ENCODE measurements around the gene STK24. TPM values are rescaled to one million over a fixed set of nuclear protein-coding genes. Genes with fewer than 3 reads are reported as not detected.

The STK24 gene
- total RNA-seq, 1 donor from 2014 or later = 139 TPM

DNA sequence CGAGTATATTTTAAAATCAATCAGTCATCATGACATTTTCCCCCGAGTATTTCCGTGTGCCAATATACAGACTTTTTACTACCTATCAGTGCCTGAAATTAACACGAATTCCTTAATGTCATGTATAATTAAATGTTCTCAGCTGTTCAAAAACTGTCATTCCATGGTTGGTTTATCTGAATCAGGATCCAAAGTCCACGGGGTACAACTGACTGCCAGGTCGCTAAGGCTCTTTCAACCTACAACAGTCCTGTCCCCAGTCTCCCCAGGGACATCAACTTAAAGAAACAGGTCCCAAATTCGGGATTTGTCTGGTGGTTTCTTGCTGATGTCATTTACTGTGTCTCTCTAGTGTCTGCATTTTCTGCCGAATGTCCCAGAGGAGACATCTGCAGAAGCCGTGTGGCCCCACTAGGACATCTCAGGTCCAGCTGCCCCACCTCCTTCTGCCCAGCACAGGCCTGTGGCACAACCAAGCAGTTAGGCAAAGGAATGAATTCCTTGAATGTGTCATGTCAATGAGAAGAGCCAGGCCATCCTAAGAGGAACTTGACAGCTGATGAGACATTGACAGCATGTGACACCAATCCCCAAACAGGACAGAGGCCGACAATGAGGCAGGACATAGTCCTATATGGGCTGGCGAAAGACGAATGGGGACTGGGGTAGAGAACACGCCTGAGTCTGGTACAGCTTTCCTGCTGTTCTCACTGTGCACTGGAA is 109.5 kb downstream of the STK24 start:
- Mint-ChIP-seq H3K4me1 (ENCODE audit: unreplicated experiment) (peaks cover 11% of the 10 kb centered on the region), H3K27me3 (ENCODE audit: unreplicated experiment) (no peaks in the 10 kb centered on the region), H3K9me3 (ENCODE audit: unreplicated experiment) (no peaks in the 10 kb centered on the region), H3K27ac (ENCODE audit: unreplicated experiment) (peak overlapping the region; percentile 20), H3K36me3 (ENCODE audit: unreplicated experiment) (peaks cover 50% of the 10 kb centered on the region), H3K4me3 (ENCODE audit: unreplicated experiment) (no peak overlapping the region)
- no peak for DNase-seq (ENCODE audit: extremely low spot score, unreplicated experiment)
- TF ChIP-seq, protein P1, sequence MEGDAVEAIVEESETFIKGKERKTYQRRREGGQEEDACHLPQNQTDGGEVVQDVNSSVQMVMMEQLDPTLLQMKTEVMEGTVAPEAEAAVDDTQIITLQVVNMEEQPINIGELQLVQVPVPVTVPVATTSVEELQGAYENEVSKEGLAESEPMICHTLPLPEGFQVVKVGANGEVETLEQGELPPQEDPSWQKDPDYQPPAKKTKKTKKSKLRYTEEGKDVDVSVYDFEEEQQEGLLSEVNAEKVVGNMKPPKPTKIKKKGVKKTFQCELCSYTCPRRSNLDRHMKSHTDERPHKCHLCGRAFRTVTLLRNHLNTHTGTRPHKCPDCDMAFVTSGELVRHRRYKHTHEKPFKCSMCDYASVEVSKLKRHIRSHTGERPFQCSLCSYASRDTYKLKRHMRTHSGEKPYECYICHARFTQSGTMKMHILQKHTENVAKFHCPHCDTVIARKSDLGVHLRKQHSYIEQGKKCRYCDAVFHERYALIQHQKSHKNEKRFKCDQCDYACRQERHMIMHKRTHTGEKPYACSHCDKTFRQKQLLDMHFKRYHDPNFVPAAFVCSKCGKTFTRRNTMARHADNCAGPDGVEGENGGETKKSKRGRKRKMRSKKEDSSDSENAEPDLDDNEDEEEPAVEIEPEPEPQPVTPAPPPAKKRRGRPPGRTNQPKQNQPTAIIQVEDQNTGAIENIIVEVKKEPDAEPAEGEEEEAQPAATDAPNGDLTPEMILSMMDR (IDR thresholded peaks at IDR 0.05) = no peak

DNA sequence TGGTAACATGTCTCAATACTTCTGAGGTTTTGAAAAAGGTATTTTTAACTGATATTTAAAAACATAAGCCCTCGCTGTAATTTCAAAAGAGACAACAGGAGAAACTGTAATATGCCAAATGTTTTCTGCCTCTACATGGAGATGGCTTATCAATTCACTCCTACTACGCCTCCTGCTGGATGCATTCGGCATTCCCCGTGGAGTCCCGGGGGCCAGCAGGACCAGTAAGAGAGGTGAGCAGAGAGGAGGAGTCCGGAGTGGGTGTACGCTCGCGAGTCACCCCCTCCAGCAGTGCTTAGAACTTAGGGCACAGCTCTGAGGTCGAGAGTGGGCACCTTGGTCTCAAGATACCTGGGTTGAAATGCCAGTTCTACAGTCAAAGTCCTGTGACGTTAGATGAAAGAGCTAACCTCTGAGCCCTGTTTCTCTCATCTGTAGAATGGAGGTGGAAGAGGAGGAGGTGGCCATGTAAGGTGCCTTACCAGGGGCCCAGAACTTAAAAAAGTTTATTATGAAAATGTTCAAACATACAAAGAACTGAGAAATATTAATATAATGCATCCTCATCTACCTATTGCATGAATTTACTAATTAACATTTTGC is 110.2 kb downstream of the STK24 start:
- Mint-ChIP-seq H3K4me3 (ENCODE audit: unreplicated experiment) (no peak overlapping the region), H3K9me3 (ENCODE audit: unreplicated experiment) (no peaks in the 10 kb centered on the region), H3K27me3 (ENCODE audit: unreplicated experiment) (no peaks in the 10 kb centered on the region), H3K27ac (ENCODE audit: unreplicated experiment) (peak overlapping the region; percentile 47), H3K36me3 (ENCODE audit: unreplicated experiment) (peaks cover 47% of the 10 kb centered on the region), H3K4me1 (ENCODE audit: unreplicated experiment) (peaks cover 16% of the 10 kb centered on the region)
- DNase-seq (ENCODE audit: extremely low spot score, unreplicated experiment) = no peak
- TF ChIP-seq, protein P1 (IDR thresholded peaks at IDR 0.05) = peak; percentile 77

DNA sequence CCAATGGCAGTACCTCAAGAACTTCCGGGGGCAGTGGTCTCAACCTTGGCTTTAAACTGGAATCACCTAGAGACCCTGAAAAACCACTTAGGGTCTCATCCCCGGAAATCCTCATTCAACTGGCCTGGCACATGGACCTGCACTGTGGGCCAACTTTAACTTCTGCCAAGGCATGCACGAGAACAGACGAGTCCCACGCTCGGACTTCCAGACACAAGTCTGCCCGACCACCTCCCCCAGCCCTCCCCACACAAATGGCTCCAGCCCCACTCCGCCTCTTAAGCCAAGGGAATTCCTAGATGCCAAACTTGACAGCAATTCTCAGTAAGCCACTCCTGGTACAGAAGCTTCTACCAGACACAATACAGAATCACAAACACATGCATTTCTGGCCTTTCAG is 114.0 kb downstream of the STK24 start:
- no peaks in the 10 kb centered on the region for H3K9me3 Mint-ChIP-seq (ENCODE audit: unreplicated experiment)
- peaks cover 26% of the 10 kb centered on the region for H3K4me1 Mint-ChIP-seq (ENCODE audit: unreplicated experiment)
- TF ChIP-seq, protein P1 (IDR thresholded peaks at IDR 0.05) = no peak
- peak overlapping the region; percentile 7 for H3K27ac Mint-ChIP-seq (ENCODE audit: unreplicated experiment)
- no peak overlapping the region for H3K4me3 Mint-ChIP-seq (ENCODE audit: unreplicated experiment)
- H3K27me3 Mint-ChIP-seq (ENCODE audit: unreplicated experiment) = no peaks in the 10 kb centered on the region
- H3K36me3 Mint-ChIP-seq (ENCODE audit: unreplicated experiment) = peaks cover 56% of the 10 kb centered on the region
- no peak for DNase-seq (ENCODE audit: extremely low spot score, unreplicated experiment)

DNA sequence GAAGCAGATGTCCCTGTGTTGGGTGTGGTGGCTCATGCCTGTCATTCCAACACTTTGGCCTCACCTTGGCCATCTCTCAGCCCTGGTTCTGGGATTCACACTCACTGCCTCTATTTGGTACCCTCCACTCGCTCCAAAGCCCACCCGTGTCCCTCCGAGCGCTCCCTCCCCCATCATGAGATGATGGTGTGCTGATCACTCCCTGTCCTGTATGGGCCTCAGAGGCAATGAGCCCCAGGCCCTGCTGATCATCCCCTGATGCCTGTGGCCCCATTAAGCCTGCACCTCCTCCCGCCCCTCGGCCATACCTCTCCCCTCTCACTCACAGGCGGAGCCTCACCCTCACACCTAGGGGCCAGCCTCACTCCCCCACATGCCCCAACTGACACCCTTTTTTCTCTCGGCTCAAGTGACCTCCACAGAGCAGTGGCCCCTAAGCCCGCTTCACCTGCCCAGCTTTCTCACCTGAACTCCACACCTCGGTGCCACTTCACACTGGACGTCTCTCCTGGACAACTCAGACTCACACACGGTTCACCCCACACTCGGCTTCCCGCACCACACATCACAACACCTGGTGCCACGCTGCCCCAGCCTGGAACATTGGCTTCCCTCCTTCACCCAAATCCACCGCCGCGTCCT is 114.5 kb downstream of the STK24 start:
- no peak overlapping the region for H3K4me3 Mint-ChIP-seq (ENCODE audit: unreplicated experiment)
- H3K36me3 Mint-ChIP-seq (ENCODE audit: unreplicated experiment) = peaks cover 53% of the 10 kb centered on the region
- H3K27me3 Mint-ChIP-seq (ENCODE audit: unreplicated experiment) = no peaks in the 10 kb centered on the region
- peak overlapping the region; percentile 23 for H3K27ac Mint-ChIP-seq (ENCODE audit: unreplicated experiment)
- peaks cover 31% of the 10 kb centered on the region for H3K4me1 Mint-ChIP-seq (ENCODE audit: unreplicated experiment)
- DNase-seq (ENCODE audit: extremely low spot score, unreplicated experiment) = no peak
- no peaks in the 10 kb centered on the region for H3K9me3 Mint-ChIP-seq (ENCODE audit: unreplicated experiment)
- TF ChIP-seq, protein P1 (IDR thresholded peaks at IDR 0.05) = no peak

All from osteocyte (in vitro differentiated cells).